ENCODE data around the gene OR5K4. TPM values are rescaled to one million over a fixed set of nuclear protein-coding genes. Genes with fewer than 3 reads are reported as not detected.

The OR5K4 gene
- total RNA-seq, 4 donors from 2014 or later = not detected

- in situ Hi-C loops (cut with MboI; ENCODE audit: low sequenced_read_pairs in 4 of 4) (loop anchor here in 1 of 4 donors (25.0 kb wide), 1 partner anchor 102 kb away; the partner anchor contains the start of gene OR5K1), intact Hi-C loops (cut with DNase I; ENCODE audit: low total_unique reads) (no loop called here)
- H3K9me3 ChIP-seq = no peaks in the 10 kb centered on the region
- H3K4me1 ChIP-seq = no peaks in the 10 kb centered on the region
- no peak overlapping the region for H3K4me3 ChIP-seq
- DNase-seq (no peak), ATAC-seq (no peak)
- TF ChIP-seq CTCF (IDR thresholded peaks at IDR 0.05 in 4 of 5, conservative IDR thresholded peaks at IDR 0.05 in 1 of 5) = no peak
- TF ChIP-seq POLR2A (IDR thresholded peaks at IDR 0.05) = no peak
- no peak overlapping the region for H3K27ac ChIP-seq
- no peaks in the 10 kb centered on the region for H3K27me3 ChIP-seq
- no peaks in the 10 kb centered on the region for H3K36me3 ChIP-seq
Measured at GRCh38 chr3:98359993-98360675, 6.5 kb downstream of the OR5K4 start.

DNA sequence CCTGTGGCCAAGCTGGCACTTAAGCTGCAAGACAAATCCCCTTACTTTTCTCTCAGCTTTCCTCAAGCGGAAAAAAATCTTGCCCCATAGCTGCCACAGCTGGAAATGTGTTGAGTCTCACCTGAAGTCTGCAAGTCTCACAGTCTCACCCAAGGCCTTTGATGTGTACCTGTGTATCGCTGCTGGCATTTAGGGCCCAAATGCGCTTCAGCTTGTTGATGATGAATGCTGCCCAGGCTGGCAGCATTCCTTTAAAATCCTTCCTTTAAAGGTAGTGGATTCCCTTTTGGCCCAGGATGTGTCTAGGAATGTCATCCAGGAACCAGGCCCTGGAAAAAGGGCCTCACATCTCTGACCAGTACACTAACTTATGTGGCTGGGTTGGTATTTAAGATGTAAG, 7.0 kb downstream of the OR5K4 start:
- TF ChIP-seq POLR2A (IDR thresholded peaks at IDR 0.05) (no peak), CTCF (IDR thresholded peaks at IDR 0.05 in 4 of 5, conservative IDR thresholded peaks at IDR 0.05 in 1 of 5) (no peak)
- in situ Hi-C loops (cut with MboI; ENCODE audit: low sequenced_read_pairs in 4 of 4) = loop anchor here in 1 of 4 donors (25.0 kb wide), 1 partner anchor 102 kb away; the partner anchor contains the start of gene OR5K1
- H3K4me1 ChIP-seq = no peaks in the 10 kb centered on the region

GRCh38 chr3:98361289-98361688, 7.6 kb downstream of the OR5K4 start:
- no peak overlapping the region for H3K27ac ChIP-seq
- no peaks in the 10 kb centered on the region for H3K4me1 ChIP-seq
- H3K4me3 ChIP-seq = no peak overlapping the region
- no peak for ATAC-seq
- H3K27me3 ChIP-seq = no peaks in the 10 kb centered on the region
- no peak for DNase-seq
- TF ChIP-seq POLR2A (IDR thresholded peaks at IDR 0.05) (no peak), CTCF (IDR thresholded peaks at IDR 0.05 in 4 of 5, conservative IDR thresholded peaks at IDR 0.05 in 1 of 5) (no peak)
- no peaks in the 10 kb centered on the region for H3K36me3 ChIP-seq
- intact Hi-C loops (cut with DNase I; ENCODE audit: low total_unique reads) = no loop called here
- no peaks in the 10 kb centered on the region for H3K9me3 ChIP-seq
- in situ Hi-C loops (cut with MboI; ENCODE audit: low sequenced_read_pairs in 4 of 4) = loop anchor here in 1 of 4 donors (25.0 kb wide), 1 partner anchor 101 kb away; the partner anchor contains the start of gene OR5K1

More for the DNA sequence above, 7.0 kb downstream of the OR5K4 start:
- intact Hi-C loops (cut with DNase I; ENCODE audit: low total_unique reads) = no loop called here
- Histone ChIP-seq H3K9me3 (no peaks in the 10 kb centered on the region), H3K27ac (no peak overlapping the region), H3K36me3 (no peaks in the 10 kb centered on the region), H3K4me3 (no peak overlapping the region), H3K27me3 (no peaks in the 10 kb centered on the region)
- no peak for ATAC-seq
- no peak for DNase-seq

DNA sequence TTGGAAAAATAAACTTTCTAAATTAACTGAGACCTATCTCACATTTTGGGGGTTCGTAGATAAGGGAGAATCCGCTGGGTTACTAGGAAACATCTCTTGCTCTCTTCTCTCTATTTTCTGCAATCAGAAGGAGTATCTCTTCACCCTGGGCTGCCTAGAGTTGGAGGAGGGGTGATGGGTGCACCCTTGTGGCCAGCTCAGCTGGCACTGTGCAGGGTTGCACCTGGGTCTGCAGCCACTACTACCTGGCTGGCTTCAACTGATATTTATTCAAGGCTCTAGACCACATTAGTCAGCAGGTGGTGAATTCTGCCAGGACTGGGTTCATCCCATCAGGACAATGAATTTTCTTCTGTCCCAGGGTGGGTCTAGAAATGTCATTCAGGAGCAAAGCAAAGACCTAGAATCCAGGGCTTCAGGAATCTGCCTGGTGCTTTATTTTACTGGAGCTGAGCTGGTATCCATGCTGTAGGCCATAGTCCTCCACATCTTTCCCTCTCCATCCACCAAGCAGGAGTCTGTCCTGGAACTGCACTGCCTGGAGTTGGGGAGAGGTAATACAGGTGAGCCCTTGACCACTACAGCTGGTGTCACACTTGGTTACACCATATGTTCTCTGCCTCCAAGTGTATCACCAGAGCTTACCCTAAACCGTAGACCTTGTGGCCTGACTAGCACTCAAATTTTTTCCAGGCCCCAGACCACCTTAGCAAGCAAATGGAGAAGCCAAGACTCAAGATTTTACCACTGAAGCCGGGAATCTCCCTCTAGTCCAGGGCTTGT, 14.0 kb downstream of the OR5K4 start:
- no peaks in the 10 kb centered on the region for H3K9me3 ChIP-seq
- no peak overlapping the region for H3K4me3 ChIP-seq
- no peaks in the 10 kb centered on the region for H3K36me3 ChIP-seq
- H3K27me3 ChIP-seq = no peaks in the 10 kb centered on the region
- DNase-seq (no peak), ATAC-seq (no peak)
- H3K4me1 ChIP-seq = no peaks in the 10 kb centered on the region
- in situ Hi-C loops (cut with MboI; ENCODE audit: low sequenced_read_pairs in 4 of 4) = loop anchor here in 1 of 4 donors (25.0 kb wide), 1 partner anchor 95 kb away; the partner anchor contains the start of gene OR5K1
- TF ChIP-seq CTCF (IDR thresholded peaks at IDR 0.05 in 4 of 5, conservative IDR thresholded peaks at IDR 0.05 in 1 of 5) (no peak), POLR2A (IDR thresholded peaks at IDR 0.05) (no peak)
- no peak overlapping the region for H3K27ac ChIP-seq
- intact Hi-C loops (cut with DNase I; ENCODE audit: low total_unique reads) = no loop called here

Measured in gastrocnemius medialis (tissue), 4 donors.